PC-9 (cell line): ENCODE data around the gene RNF157. TPM values are rescaled to one million over a fixed set of nuclear protein-coding genes. Genes with fewer than 3 reads are reported as not detected.

Experiments
- BruUV-seq: library from RNA; stranded (reverse); fragments of 400-500 nt; replicated peaks from 2 replicates; lab custom pipeline; 2021; lab: Mats Ljungman, UMichigan
- CTCF ChIA-PET: fragments of 300-600 bp; sonication (Branson Sonifier 250); formaldehyde crosslinking; loops from one replicate; lab custom pipeline; 2022; ENCODE audit warnings: antibody characterized with exemption; lab: Charles Lee
- POLR2A ChIA-PET: fragments of 300-600 bp; sonication (Branson Sonifier 250); formaldehyde crosslinking; loops from one replicate; lab custom pipeline; 2022; ENCODE audit warnings: antibody characterized with exemption; ENCODE audit not compliant: unreplicated experiment; lab: Charles Lee
- DNase-seq, 2 experiments: peaks; one replicate each; pipeline versions ENCODE4 v3.0.0 to v3.0.0-alpha.2; 2015 to 2022; ENCODE audit warnings: mixed read lengths in 1 of 2
- H2AFZ ChIP-seq: fragments of 200-600 bp; sonication (generic); 2 replicates; pipeline ENCODE4 v1.8.1; 2017; ENCODE audit warnings: antibody characterized with exemption
- H3F3A ChIP-seq: fragments of 200-600 bp; sonication (generic); 2 replicates; pipeline ENCODE4 v1.8.1; 2017; ENCODE audit warnings: antibody characterized with exemption, mild to moderate bottlenecking, low read depth; ENCODE audit not compliant: insufficient read depth
- H3K27ac ChIP-seq: fragments of 200-600 bp; sonication (generic); 2 replicates; pipeline ENCODE4 v1.6.1; 2016; ENCODE audit warnings: mixed run types
- H3K27me3 ChIP-seq: fragments of 200-600 bp; sonication (generic); 2 replicates; pipeline ENCODE4 v1.6.1; 2016; ENCODE audit warnings: low read depth, mixed run types; ENCODE audit not compliant: insufficient read depth
- H3K36me3 ChIP-seq: fragments of 200-600 bp; sonication (generic); 2 replicates; pipeline ENCODE4 v1.6.1; 2016; ENCODE audit warnings: low read depth, mixed run types
- H3K4me1 ChIP-seq: fragments of 200-600 bp; sonication (generic); replicated peaks from 2 replicates; pipeline ENCODE4 v1.6.1; 2016; ENCODE audit warnings: mixed run types; ENCODE audit not compliant: insufficient read depth
- H3K4me2 ChIP-seq: fragments of 200-600 bp; sonication (generic); 2 replicates; pipeline ENCODE4 v1.6.1; 2017; ENCODE audit warnings: mixed run types
- H3K4me3 ChIP-seq: fragments of 200-600 bp; sonication (generic); 2 replicates; pipeline ENCODE4 v1.6.1; 2016; ENCODE audit warnings: mixed run types
- H3K79me2 ChIP-seq: fragments of 200-600 bp; sonication (generic); 2 replicates; pipeline ENCODE4 v1.6.1; 2017; ENCODE audit warnings: low read depth, mixed run types
- H3K9me2 ChIP-seq: fragments of 200-600 bp; sonication (generic); 2 replicates; pipeline ENCODE4 v1.8.1; 2017; ENCODE audit warnings: mild to moderate bottlenecking; ENCODE audit not compliant: insufficient read depth
- H3K9me3 ChIP-seq: fragments of 200-600 bp; sonication (generic); 2 replicates; pipeline ENCODE4 v1.8.1; 2016; ENCODE audit warnings: low read depth; ENCODE audit not compliant: insufficient read depth
- H4K20me1 ChIP-seq: fragments of 200-600 bp; sonication (generic); 2 replicates; pipeline ENCODE4 v1.8.1; 2017; ENCODE audit not compliant: insufficient read depth
- CTCF ChIP-seq: fragments of 200-600 bp; sonication (generic); conservative IDR thresholded peaks from 2 replicates; pipeline ENCODE4 v1.6.1; 2017; ENCODE audit warnings: mixed run types, antibody characterized with exemption, mild to moderate bottlenecking, moderate library complexity
- EZH2 ChIP-seq: fragments of 200-600 bp; sonication (generic); IDR thresholded peaks from 2 replicates; pipeline ENCODE4 v1.8.0; 2017; ENCODE audit warnings: antibody characterized with exemption, low read depth
- intact Hi-C: fragments of 100-400 bp; cut with micrococcal nuclease; formaldehyde crosslinking; loops from one replicate; pipeline ENCODE4 v1.10.0; 2022; ENCODE audit not compliant: unreplicated experiment
- total RNA-seq: library from RNA; stranded (reverse); gene quantifications from 2 replicates; pipeline ENCODE4 v1.2.3, GENCODE V29; 2021

The RNF157 gene
- total RNA-seq, 1 experiment from 2014 or later = 7.2 TPM

- H3K9me3 ChIP-seq = no peaks in the 10 kb centered on the region
- POLR2A ChIA-PET = interaction anchor here (0.6 kb wide), 2 partner anchors 12 to 72 kb away, joined by 3 to 9 read pairs; no protein-coding TSS in a partner anchor
Observed at GRCh38 chr17:76223802-76224201, 16.5 kb downstream of the RNF157 start.

GRCh38 chr17:76219670-76220383 is 20.5 kb downstream of the RNF157 start:
- Histone ChIP-seq H3K36me3 (no peaks in the 10 kb centered on the region), H3K4me2 (no peak overlapping the region), H3K27ac (no peak overlapping the region), H3K27me3 (no peaks in the 10 kb centered on the region), H3F3A (no peaks in the 10 kb centered on the region), H4K20me1 (no peaks in the 10 kb centered on the region), H2AFZ (no peak overlapping the region), H3K9me3 (no peaks in the 10 kb centered on the region), H3K4me3 (no peak overlapping the region), H3K79me2 (no peaks in the 10 kb centered on the region), H3K4me1 (no peaks in the 10 kb centered on the region), H3K9me2 (no peaks in the 10 kb centered on the region)
- DNase-seq = no peak
- POLR2A ChIA-PET = interaction anchor here (0.7 kb wide), 1 partner anchor 1183 kb away, joined by 3 read pairs; no protein-coding TSS in a partner anchor
- TF ChIP-seq EZH2 (no peak), CTCF (no peak)
- BruUV-seq = no TSS peak
- intact Hi-C loops = no loop called here
- CTCF ChIA-PET = interaction anchor here (0.6 kb wide), 1 partner anchor 39 kb away, joined by 4 read pairs; no protein-coding TSS in a partner anchor

More at GRCh38 chr17:76223802-76224201, 16.5 kb downstream of the RNF157 start:
- Histone ChIP-seq H3K9me2 (no peaks in the 10 kb centered on the region), H3K27me3 (no peaks in the 10 kb centered on the region), H4K20me1 (no peaks in the 10 kb centered on the region), H3K4me2 (no peak overlapping the region), H3K36me3 (no peaks in the 10 kb centered on the region), H3K27ac (no peak overlapping the region), H3F3A (no peaks in the 10 kb centered on the region), H3K79me2 (no peaks in the 10 kb centered on the region), H3K4me3 (no peak overlapping the region), H3K4me1 (no peaks in the 10 kb centered on the region), H2AFZ (no peak overlapping the region)
- intact Hi-C loops = no loop called here
- no peak for DNase-seq
- TF ChIP-seq CTCF (no peak), EZH2 (no peak)
- BruUV-seq = no TSS peak
- CTCF ChIA-PET = no interaction called here

GRCh38 chr17:76217081-76217480 is 23.2 kb downstream of the RNF157 start:
- Histone ChIP-seq H3K9me3 (no peaks in the 10 kb centered on the region), H4K20me1 (no peaks in the 10 kb centered on the region), H3K79me2 (no peaks in the 10 kb centered on the region), H3K36me3 (no peaks in the 10 kb centered on the region), H2AFZ (no peak overlapping the region), H3K4me3 (no peak overlapping the region), H3K4me2 (no peak overlapping the region), H3K27ac (no peak overlapping the region), H3K9me2 (no peaks in the 10 kb centered on the region), H3K4me1 (no peaks in the 10 kb centered on the region), H3K27me3 (no peaks in the 10 kb centered on the region), H3F3A (no peaks in the 10 kb centered on the region)
- POLR2A ChIA-PET = interaction anchor here (0.6 kb wide), 1 partner anchor 25 kb away, joined by 10 read pairs; no protein-coding TSS in a partner anchor
- intact Hi-C loops = no loop called here
- CTCF ChIA-PET = no interaction called here
- BruUV-seq = no TSS peak
- no peak for DNase-seq
- TF ChIP-seq CTCF = no peak
